WTC11 (cell line): ENCODE measurements around the gene SCGB1C1. TPM values are rescaled to one million over a fixed set of nuclear protein-coding genes. Genes with fewer than 3 reads are reported as not detected.

Experiments
- ATAC-seq: fragments of 200-7000 bp; cut with Tn5 transposase; 2 replicates; pipeline ENCODE4 v1.10.0; 2021; ENCODE audit warnings: mild to moderate bottlenecking, moderate library complexity
- CTCF ChIA-PET: fragments of 300-600 bp; sonication (Branson Sonifier 250); formaldehyde crosslinking; loops from one replicate; lab custom pipeline; 2021; ENCODE audit warnings: antibody characterized with exemption; lab: Charles Lee
- POLR2A ChIA-PET: fragments of 350-600 bp; sonication (Branson Sonifier 250); formaldehyde crosslinking; loops from one replicate; lab custom pipeline; 2021; ENCODE audit warnings: antibody characterized with exemption; lab: Charles Lee
- DNase-seq: peaks from one replicate; pipeline ENCODE4 v3.0.0; 2021; ENCODE audit warnings: low spot score
- H3K27ac Mint-ChIP-seq: 2 replicates; pipeline ENCODE4 v1.8.0; 2021; ENCODE audit warnings: mixed read lengths
- H3K27me3 Mint-ChIP-seq: 2 replicates; pipeline ENCODE4 v1.8.0; 2021; ENCODE audit warnings: low read depth, mild to moderate bottlenecking, moderate library complexity, mixed read lengths
- H3K36me3 Mint-ChIP-seq: 2 replicates; pipeline ENCODE4 v1.8.0; 2021; ENCODE audit warnings: mixed read lengths
- H3K4me1 Mint-ChIP-seq: 2 replicates; pipeline ENCODE4 v1.8.0; 2022; ENCODE audit warnings: mixed read lengths
- H3K4me3 Mint-ChIP-seq: 2 replicates; pipeline ENCODE4 v1.8.0; 2021; ENCODE audit warnings: mild to moderate bottlenecking, moderate library complexity, mixed read lengths
- H3K9me3 Mint-ChIP-seq: 2 replicates; pipeline ENCODE4 v1.8.0; 2021; ENCODE audit warnings: mixed read lengths
- ATF2 ChIP-seq: sonication (generic); formaldehyde crosslinking; IDR thresholded peaks from 2 replicates; pipeline ENCODE4 v1.8.1; 2022; ENCODE audit warnings: low read depth, missing genetic modification reagents, borderline replicate concordance
- CREB1 ChIP-seq: sonication (generic); formaldehyde crosslinking; IDR thresholded peaks from 2 replicates; pipeline ENCODE4 v1.8.0; 2023; ENCODE audit warnings: mild to moderate bottlenecking, missing genetic modification reagents
- ESRRA ChIP-seq: sonication (generic); formaldehyde crosslinking; IDR thresholded peaks from 2 replicates; pipeline ENCODE4 v1.8.1; 2022; ENCODE audit warnings: mild to moderate bottlenecking, missing genetic modification reagents, borderline replicate concordance
- FOXK1 ChIP-seq: sonication (generic); formaldehyde crosslinking; IDR thresholded peaks from 2 replicates; pipeline ENCODE4 v1.8.0; 2022; ENCODE audit warnings: mild to moderate bottlenecking, moderate library complexity, missing genetic modification reagents
- GABPB1 ChIP-seq: sonication (generic); formaldehyde crosslinking; IDR thresholded peaks from 2 replicates; pipeline ENCODE4 v1.8.1; 2023; ENCODE audit warnings: mild to moderate bottlenecking, missing genetic modification reagents
- GRHL2 ChIP-seq: fragments of 250-450 bp; sonication (Bioruptor Pico); IDR thresholded peaks from 2 replicates; pipeline ENCODE4 v1.8.0; 2022; ENCODE audit warnings: mild to moderate bottlenecking, moderate library complexity; ENCODE audit not compliant: insufficient replicate concordance, severe bottlenecking
- GTF2I ChIP-seq: fragments of 250-450 bp; sonication (Bioruptor Pico); conservative IDR thresholded peaks from 2 replicates; pipeline ENCODE4 v1.4.0; 2021; ENCODE audit warnings: mild to moderate bottlenecking
- OVOL2 ChIP-seq: fragments of 250-450 bp; sonication (Bioruptor Pico); IDR thresholded peaks from 2 replicates; pipeline ENCODE4 v1.9.0; 2021; ENCODE audit warnings: mild to moderate bottlenecking, borderline replicate concordance
- PRRX2 ChIP-seq: fragments of 250-450 bp; sonication (Bioruptor Pico); IDR thresholded peaks from 2 replicates; pipeline ENCODE4 v1.8.0; 2021; ENCODE audit warnings: mild to moderate bottlenecking
- RORB ChIP-seq: fragments of 250-450 bp; sonication (Bioruptor Pico); IDR thresholded peaks from 2 replicates; pipeline ENCODE4 v1.9.0; 2021; ENCODE audit warnings: mild to moderate bottlenecking
- SOX15 ChIP-seq: fragments of 250-450 bp; sonication (Bioruptor Pico); IDR thresholded peaks from 2 replicates; pipeline ENCODE4 v1.9.0; 2021; ENCODE audit warnings: mild to moderate bottlenecking
- TEAD4 ChIP-seq: sonication (generic); formaldehyde crosslinking; IDR thresholded peaks from 2 replicates; pipeline ENCODE4 v1.8.0; 2022; ENCODE audit warnings: mild to moderate bottlenecking, missing genetic modification reagents
- TP53 ChIP-seq: sonication (generic); formaldehyde crosslinking; IDR thresholded peaks from 2 replicates; pipeline ENCODE4 v1.8.1; 2023; ENCODE audit warnings: mild to moderate bottlenecking, missing genetic modification reagents
- ZMAT4 ChIP-seq: fragments of 250-450 bp; sonication (Bioruptor Pico); IDR thresholded peaks from 2 replicates; pipeline ENCODE4 v1.9.0; 2021; ENCODE audit warnings: mild to moderate bottlenecking
- ZNF121 ChIP-seq: sonication (generic); formaldehyde crosslinking; IDR thresholded peaks from 2 replicates; pipeline ENCODE4 v1.8.0; 2023; ENCODE audit warnings: missing genetic modification reagents
- ZNF138 ChIP-seq: sonication (generic); formaldehyde crosslinking; conservative IDR thresholded peaks from 2 replicates; pipeline ENCODE4 v1.8.1; 2022; ENCODE audit warnings: mild to moderate bottlenecking, moderate library complexity, missing genetic modification reagents
- ZNF416 ChIP-seq: fragments of 250-450 bp; sonication (Bioruptor Pico); IDR thresholded peaks from 2 replicates; pipeline ENCODE4 v1.9.0; 2021; ENCODE audit warnings: mild to moderate bottlenecking, inconsistent platforms
- ZNF425 ChIP-seq: fragments of 250-450 bp; sonication (Bioruptor Pico); conservative IDR thresholded peaks from 2 replicates; pipeline ENCODE4 v1.9.0; 2021; ENCODE audit warnings: mild to moderate bottlenecking
- ZNF671 ChIP-seq: fragments of 250-450 bp; sonication (Bioruptor Pico); IDR thresholded peaks from 2 replicates; pipeline ENCODE4 v1.8.0; 2021; ENCODE audit warnings: mild to moderate bottlenecking
- total RNA-seq: library from RNA; stranded (reverse); gene quantifications from 3 replicates; pipeline ENCODE4 v1.2.3, GENCODE V29; 2021
- TF ChIP-seq, protein P1 (sequence below): fragments of 250-450 bp; sonication (Bioruptor Pico); IDR thresholded peaks from 2 replicates; pipeline ENCODE4 v1.9.0; 2021; ENCODE audit warnings: moderate library complexity, mild to moderate bottlenecking, inconsistent platforms, borderline replicate concordance
- TF ChIP-seq, protein P2 (sequence below): fragments of 250-450 bp; sonication (Bioruptor Pico); IDR thresholded peaks from 2 replicates; pipeline ENCODE4 v1.8.0; 2021; ENCODE audit warnings: mild to moderate bottlenecking
- TF ChIP-seq, protein P3 (sequence below): fragments of 250-450 bp; sonication (Bioruptor Pico); IDR thresholded peaks from 2 replicates; pipeline ENCODE4 v2.1.2; 2022; ENCODE audit warnings: mild to moderate bottlenecking, moderate library complexity

The SCGB1C1 gene
- total RNA-seq, 1 experiment from 2014 or later: not detected

GRCh38 chr11:223884-224283, 31.0 kb downstream of the SCGB1C1 start:
- Mint-ChIP-seq H3K9me3 (no peaks in the 10 kb centered on the region), H3K36me3 (no peaks in the 10 kb centered on the region), H3K27ac (no peak overlapping the region), H3K27me3 (no peaks in the 10 kb centered on the region), H3K4me3 (no peak overlapping the region), H3K4me1 (no peaks in the 10 kb centered on the region)
- ATAC-seq (no peak), DNase-seq (no peak)
- TF ChIP-seq GABPB1 (CRISPR knock-in tag): no peak
- POLR2A ChIA-PET: no interaction called here
- CTCF ChIA-PET: no interaction called here

DNA sequence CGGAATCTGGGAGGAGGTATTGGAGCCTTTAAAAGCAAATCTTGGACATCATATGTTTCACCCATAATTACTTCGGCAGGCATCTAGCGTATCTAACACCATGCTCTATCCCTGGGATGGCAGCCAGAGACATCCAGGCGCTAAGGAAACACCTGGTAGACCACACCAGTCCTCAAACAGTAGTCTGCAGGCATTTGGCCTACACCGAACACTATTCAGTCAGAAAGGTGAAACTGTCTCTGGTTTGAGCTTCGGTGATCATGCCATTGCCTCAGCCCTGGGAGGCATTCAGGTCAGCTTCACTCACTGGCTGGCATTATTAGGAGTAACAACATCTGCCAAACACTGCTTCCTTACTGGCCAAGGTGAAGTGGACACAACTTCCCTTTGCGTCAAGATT, 31.5 kb downstream of the SCGB1C1 start:
- no peaks in the 10 kb centered on the region for H3K4me1 Mint-ChIP-seq
- H3K27ac Mint-ChIP-seq: no peak overlapping the region
- ChIA-PET CTCF (no interaction called here), POLR2A (no interaction called here)
- H3K4me3 Mint-ChIP-seq: no peak overlapping the region
- ATAC-seq (no peak), DNase-seq (no peak)
- TF ChIP-seq, protein P1, sequence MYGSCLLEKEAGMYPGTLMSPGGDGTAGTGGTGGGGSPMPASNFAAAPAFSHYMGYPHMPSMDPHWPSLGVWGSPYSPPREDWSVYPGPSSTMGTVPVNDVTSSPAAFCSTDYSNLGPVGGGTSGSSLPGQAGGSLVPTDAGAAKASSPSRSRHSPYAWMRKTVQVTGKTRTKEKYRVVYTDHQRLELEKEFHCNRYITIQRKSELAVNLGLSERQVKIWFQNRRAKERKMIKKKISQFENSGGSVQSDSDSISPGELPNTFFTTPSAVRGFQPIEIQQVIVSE (CRISPR knock-in tag): no peak
- no peaks in the 10 kb centered on the region for H3K36me3 Mint-ChIP-seq
- H3K27me3 Mint-ChIP-seq: no peaks in the 10 kb centered on the region
- H3K9me3 Mint-ChIP-seq: no peaks in the 10 kb centered on the region

DNA sequence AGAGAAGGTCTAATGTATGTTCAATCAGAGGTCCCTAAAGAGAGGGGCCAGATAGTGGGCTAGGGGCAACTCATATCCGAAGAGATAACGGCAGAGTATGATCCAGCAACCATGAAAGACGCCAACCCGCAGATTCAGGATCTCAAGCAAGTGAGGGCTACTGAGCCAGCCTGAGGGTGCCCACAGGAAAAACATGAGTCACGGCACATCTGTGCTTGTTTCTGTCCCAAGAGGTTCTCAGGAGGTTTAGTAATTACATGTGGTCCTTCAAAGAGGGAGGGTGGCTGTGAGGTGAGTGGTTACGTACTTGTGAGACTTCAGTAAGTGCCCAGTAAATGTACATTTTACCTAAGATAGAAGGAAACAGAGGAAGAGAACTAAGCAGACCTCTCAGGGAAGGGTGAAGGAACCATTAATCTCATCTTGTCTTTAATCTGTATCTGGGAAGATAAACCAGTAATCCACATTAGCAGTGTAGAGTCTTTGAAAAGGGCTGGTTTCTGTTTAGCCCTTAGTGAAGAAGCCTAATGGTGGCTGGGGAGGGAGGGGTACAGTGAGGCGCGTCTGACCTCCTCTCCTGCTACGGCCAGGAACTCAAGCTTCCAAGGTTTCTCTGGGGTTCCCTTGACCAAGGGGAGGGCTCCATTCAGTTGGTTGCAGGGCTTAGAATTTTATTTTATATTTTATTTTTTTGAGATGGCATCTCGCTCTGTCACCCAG, 33.0 kb downstream of the SCGB1C1 start:
- H3K4me3 Mint-ChIP-seq: no peak overlapping the region
- CTCF ChIA-PET: interaction anchor here (0.8 kb wide), 1 partner anchor 25 kb away, joined by 6 read pairs; no protein-coding TSS in a partner anchor
- 0 out of 2 replicates have a peak, but pooled peaks cover 2% of the 10 kb centered on the region for H3K36me3 Mint-ChIP-seq
- POLR2A ChIA-PET: interaction anchor here (0.7 kb wide), 1 partner anchor 73 kb away, joined by 3 read pairs; no protein-coding TSS in a partner anchor
- H3K4me1 Mint-ChIP-seq: no peaks in the 10 kb centered on the region
- TF ChIP-seq, protein P2, sequence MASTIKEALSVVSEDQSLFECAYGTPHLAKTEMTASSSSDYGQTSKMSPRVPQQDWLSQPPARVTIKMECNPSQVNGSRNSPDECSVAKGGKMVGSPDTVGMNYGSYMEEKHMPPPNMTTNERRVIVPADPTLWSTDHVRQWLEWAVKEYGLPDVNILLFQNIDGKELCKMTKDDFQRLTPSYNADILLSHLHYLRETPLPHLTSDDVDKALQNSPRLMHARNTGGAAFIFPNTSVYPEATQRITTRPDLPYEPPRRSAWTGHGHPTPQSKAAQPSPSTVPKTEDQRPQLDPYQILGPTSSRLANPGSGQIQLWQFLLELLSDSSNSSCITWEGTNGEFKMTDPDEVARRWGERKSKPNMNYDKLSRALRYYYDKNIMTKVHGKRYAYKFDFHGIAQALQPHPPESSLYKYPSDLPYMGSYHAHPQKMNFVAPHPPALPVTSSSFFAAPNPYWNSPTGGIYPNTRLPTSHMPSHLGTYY (CRISPR knock-in tag): no peak
- TF ChIP-seq TEAD4: no peak
- no peak for TF ChIP-seq ZNF138 (CRISPR knock-in tag)
- no peak for TF ChIP-seq ATF2
- no peak for TF ChIP-seq RORB
- no peak for TF ChIP-seq OVOL2 (CRISPR knock-in tag)
- no peak for TF ChIP-seq ZNF416 (CRISPR knock-in tag)
- no peak for TF ChIP-seq ZNF425
- TF ChIP-seq GRHL2 (CRISPR knock-in tag): no peak
- no peak for TF ChIP-seq ZNF671
- no peak for TF ChIP-seq CREB1 (CRISPR knock-in tag)
- H3K27me3 Mint-ChIP-seq: no peaks in the 10 kb centered on the region
- no peaks in the 10 kb centered on the region for H3K9me3 Mint-ChIP-seq
- DNase-seq: no peak
- ATAC-seq: no peak
- H3K27ac Mint-ChIP-seq: no peak overlapping the region

- H3K9me3 Mint-ChIP-seq: no peaks in the 10 kb centered on the region
- H3K4me1 Mint-ChIP-seq: no peaks in the 10 kb centered on the region
- DNase-seq: no peak
- CTCF ChIA-PET: interaction anchor here (0.7 to 3.6 kb wide), 2 partner anchors 23 kb away, joined by 5 to 21 read pairs; no protein-coding TSS in a partner anchor
- POLR2A ChIA-PET: no interaction called here
- no peaks in the 10 kb centered on the region for H3K27me3 Mint-ChIP-seq
- H3K27ac Mint-ChIP-seq: no peak overlapping the region
- H3K36me3 Mint-ChIP-seq: 0 out of 2 replicates have a peak, but pooled peaks cover 2% of the 10 kb centered on the region
- no peak overlapping the region for H3K4me3 Mint-ChIP-seq
- ATAC-seq: no peak
- TF ChIP-seq GTF2I (CRISPR knock-in tag) (no peak), SOX15 (no peak), ZNF121 (CRISPR knock-in tag) (no peak), ESRRA (CRISPR knock-in tag) (no peak), ZMAT4 (CRISPR knock-in tag) (no peak), RORB (no peak), OVOL2 (CRISPR knock-in tag) (no peak), PRRX2 (CRISPR knock-in tag) (no peak), TP53 (CRISPR knock-in tag) (no peak), GABPB1 (CRISPR knock-in tag) (no peak), TEAD4 (no peak), FOXK1 (no peak)
- TF ChIP-seq, protein P3, sequence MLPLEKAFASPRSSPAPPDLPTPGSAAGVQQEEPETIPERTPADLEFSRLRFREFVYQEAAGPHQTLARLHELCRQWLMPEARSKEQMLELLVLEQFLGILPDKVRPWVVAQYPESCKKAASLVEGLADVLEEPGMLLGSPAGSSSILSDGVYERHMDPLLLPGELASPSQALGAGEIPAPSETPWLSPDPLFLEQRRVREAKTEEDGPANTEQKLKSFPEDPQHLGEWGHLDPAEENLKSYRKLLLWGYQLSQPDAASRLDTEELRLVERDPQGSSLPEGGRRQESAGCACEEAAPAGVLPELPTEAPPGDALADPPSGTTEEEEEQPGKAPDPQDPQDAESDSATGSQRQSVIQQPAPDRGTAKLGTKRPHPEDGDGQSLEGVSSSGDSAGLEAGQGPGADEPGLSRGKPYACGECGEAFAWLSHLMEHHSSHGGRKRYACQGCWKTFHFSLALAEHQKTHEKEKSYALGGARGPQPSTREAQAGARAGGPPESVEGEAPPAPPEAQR (CRISPR knock-in tag): no peak
Observed at GRCh38 chr11:227824-228379, 35.0 kb downstream of the SCGB1C1 start.
